Dermis blood vessel endothelial cell (primary cell): ENCODE measurements around the gene SERPINE2. TPM values are rescaled to one million over a fixed set of nuclear protein-coding genes. Genes with fewer than 3 reads are reported as not detected.

Experiments
- DNase-seq: peaks from one replicate; pipeline ENCODE4 v3.0.0; 2010
- total RNA-seq: library from RNA; depleted of rRNA; stranded (reverse); fragments of >200 nt; gene quantifications from 2 replicates; pipeline ENCODE4 v1.2.3, GENCODE V29; 2014

The SERPINE2 gene
- total RNA-seq, 1 donor from 2014 or later: 5.1 TPM

DNA sequence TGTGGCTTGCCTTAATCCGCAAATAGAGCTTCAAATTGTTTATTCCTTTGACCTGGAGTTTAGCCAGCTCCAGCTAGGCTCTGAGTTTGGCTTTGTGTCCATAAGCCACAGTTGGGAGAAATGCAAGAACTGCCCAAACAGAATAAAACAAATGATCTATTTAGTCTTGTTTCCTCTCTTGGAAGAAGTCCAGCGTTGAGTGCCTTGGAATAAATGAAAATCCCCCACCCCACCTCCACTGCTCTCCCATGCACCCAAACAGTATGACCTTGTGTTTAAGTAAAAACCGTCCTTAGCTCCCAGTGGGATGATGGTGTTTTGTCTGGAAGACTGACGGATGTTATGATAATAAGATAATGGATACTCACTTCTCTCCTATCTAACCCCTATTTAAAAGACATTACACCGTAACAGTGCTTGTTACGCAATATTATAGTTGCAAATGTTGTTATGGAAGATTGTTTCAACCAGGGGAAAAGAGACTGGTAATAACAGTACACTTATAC, 3.2 kb upstream of the SERPINE2 start:
- no peak for DNase-seq

DNA sequence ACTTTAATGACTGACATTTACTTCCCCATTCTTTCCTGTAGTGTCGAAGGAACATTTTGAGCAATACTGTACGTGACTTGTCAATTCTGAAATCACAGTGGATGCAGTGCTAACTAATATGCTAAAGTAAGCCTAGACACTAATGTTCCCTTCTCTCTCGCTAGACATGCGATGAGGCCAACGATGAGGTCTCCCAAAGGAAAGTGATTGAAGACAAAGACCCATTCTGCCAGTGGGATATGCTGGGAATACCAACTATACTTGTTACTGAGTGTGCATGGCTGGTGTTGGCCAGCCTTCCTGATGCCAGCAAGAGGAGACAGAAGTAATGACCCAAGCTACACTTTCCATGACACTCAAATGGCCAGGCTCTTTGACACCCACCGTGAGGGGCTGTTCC, 2.5 kb upstream of the SERPINE2 start:
- no peak for DNase-seq

GRCh38 chr2:224040753-224041152, 1.7 kb upstream of the SERPINE2 start:
- no peak for DNase-seq

DNA sequence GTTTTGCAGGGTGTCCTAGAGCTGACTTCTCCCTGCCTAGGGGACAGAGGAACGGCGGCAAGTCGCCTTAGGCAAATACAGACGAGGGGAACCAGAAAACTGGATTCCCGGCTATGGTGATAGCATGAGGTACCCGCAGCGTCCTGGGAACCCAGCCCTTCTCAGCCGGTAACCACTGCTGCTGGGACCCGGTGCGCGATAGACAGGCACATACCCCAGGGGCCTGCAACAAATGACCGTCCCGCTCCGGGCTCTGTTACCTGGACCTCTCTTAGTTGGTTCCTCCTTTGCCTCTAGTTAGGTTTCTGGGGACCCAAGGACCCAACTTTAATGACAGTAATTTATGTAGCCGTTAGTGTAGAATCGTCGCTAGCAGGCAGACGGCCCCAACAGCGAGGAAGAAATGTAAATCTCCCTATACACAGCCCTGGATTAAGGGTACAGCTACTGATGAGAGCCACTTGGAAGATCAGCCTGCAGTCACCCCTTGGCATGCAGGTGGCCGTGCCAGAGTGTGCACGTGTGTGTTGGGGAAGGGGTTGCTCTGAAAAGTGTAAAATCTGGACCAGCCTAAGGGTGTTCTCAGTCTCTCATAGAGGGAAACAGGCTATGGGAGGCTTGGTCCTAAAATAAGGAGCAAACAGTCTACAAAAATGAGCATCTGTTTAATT, 819 bp upstream of the SERPINE2 start:
- DNase-seq: no peak

DNA sequence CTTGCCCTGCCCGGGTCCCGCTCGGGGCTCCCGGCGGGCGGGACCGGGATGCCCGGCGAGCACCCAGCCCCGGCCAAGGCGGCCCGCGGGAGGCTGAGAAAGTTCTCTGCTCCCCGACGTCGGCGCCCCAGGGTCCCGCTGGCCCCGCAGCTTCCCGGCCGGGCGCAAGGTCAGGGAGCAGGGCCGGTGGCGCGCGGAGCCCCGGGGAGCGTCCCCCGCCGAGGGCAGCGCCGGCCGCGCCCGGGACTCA, 331 bp downstream of the SERPINE2 start:
- DNase-seq: no peak

- DNase-seq: peak; percentile 47
Observed at GRCh38 chr2:224038049-224038829, 847 bp downstream of the SERPINE2 start.

GRCh38 chr2:224036731-224037361, 2.2 kb downstream of the SERPINE2 start:
- DNase-seq: no peak

- DNase-seq: no peak
Observed at GRCh38 chr2:224034017-224034416, 5.1 kb downstream of the SERPINE2 start.

DNA sequence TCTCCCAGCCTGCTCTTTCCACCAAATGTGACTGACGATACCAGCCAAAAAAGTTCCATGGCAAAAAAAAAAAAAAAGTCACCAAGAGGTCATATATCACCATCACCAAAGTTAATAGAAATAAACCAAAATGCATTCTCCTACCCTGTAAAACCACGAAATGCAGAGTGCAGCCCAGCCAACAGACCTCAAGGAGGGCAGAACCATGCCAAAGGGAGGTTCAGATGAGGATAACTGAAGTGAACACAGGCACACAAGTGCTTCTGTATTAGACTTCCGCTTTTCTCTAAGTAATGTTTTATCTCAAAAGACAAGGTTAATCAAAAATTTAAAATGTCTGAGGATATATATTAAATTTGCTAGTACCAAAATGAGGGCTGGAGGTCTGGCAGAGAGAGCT, 5.5 kb downstream of the SERPINE2 start:
- no peak for DNase-seq

- DNase-seq: no peak
Observed at GRCh38 chr2:224032283-224032682, 6.8 kb downstream of the SERPINE2 start.

- DNase-seq: no peak
Observed at GRCh38 chr2:224031358-224031970, 7.6 kb downstream of the SERPINE2 start.

GRCh38 chr2:224030786-224031185, 8.3 kb downstream of the SERPINE2 start:
- DNase-seq: no peak

DNA sequence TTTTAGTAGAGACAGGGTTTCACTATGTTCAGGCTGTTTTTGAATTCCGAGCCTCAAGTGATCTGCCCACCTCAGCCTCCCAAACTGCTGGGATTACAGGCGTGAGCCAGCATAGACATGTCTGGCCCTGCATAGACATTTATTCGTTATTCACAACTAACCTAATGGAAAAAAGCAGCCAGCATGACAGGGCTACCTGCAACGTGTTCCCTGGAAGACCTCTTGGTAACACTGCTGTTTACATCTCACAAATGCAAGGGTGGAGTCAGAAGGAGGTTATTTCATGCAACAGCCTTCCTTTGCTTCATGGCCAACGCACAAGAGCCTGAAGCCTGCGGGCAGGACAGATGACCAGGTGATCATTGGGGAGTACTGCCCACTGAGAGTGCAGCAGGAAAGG, 9.2 kb downstream of the SERPINE2 start:
- DNase-seq: no peak

DNA sequence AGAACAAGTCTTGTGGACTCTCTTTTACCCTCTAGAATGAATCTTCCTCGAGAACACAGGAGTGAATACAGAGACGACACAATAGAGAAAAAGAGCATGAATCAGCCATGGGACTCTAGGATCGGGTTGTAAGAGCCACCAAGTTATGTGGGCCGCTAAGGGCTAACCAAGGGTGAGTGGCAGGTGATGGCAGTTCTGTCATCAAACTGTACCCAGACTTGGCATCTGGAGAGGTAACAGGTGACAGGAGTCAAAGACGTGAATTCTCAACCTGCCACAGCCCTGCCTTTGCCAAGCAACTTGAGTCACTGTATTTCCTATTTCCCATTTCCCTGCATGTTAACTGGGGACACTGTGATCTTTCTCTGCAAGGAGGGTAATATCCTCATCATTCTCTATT, 11.2 kb downstream of the SERPINE2 start:
- DNase-seq: no peak

DNA sequence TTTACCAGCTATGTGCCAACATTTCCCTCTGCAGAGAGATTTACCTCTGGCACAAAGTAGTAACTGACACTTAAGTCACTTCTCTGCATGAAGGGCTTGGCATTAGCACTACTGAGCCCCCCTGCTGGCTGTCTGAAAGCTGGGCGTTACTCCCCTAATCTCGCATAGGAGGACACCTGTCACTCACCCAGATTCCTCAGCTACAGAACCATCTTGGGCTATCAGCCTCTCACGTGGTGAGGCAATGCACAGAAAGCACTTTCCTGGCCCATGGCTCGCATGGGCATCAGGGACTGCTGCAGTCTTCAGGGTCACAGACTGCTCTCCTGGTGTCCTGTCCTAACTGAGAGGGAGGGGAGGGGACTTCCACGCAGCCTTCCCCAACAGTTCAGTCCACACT, 12.0 kb downstream of the SERPINE2 start:
- no peak for DNase-seq

- peak; percentile 51 for DNase-seq
Observed at GRCh38 chr2:224025874-224026273, 13.2 kb downstream of the SERPINE2 start.

DNA sequence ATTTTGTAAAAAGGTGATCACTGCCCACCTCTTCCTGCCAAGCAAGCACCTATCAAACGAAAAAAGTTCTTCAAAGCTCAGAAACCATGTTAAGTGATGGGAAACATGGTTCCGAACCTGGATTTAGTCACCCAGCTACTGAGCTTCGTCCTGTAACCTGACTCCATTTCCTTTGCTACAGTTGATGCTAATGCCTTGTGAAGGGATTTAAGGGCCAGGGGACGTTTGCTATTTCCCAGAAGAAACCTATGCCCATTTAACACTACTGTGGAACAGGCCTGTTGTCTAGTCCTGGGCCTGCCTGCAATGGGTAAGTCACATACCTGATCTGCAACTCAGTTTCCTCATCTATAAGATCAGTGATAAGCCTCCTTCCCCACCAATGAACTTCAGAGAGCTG, 14.8 kb downstream of the SERPINE2 start:
- DNase-seq: no peak

- DNase-seq: no peak
Observed at GRCh38 chr2:224023188-224023587, 15.9 kb downstream of the SERPINE2 start.

- no peak for DNase-seq
Observed at GRCh38 chr2:224022486-224022885, 16.6 kb downstream of the SERPINE2 start.

DNA sequence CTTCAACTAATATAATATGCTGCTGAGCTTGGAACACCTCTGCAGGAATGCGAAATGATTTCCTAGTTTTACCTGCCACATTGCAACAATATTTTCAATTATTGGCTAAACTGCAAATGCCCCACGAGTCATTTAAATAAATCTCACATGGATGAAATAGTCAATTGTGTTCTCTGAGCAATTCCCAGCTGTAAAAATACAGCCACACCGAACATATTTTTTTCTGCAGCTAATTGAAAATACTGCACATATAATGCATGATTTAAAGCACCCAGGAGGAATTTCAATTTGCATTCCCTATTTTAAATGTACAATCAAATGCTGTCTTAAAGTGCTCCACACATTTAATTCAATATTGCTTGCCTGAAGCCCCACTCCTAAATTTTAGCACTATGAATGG, 18.6 kb downstream of the SERPINE2 start:
- no peak for DNase-seq

GRCh38 chr2:224017957-224018356, 21.1 kb downstream of the SERPINE2 start:
- peak; percentile 20 for DNase-seq

GRCh38 chr2:224016963-224017362, 22.1 kb downstream of the SERPINE2 start:
- DNase-seq: no peak

GRCh38 chr2:224014336-224014735, 24.8 kb downstream of the SERPINE2 start:
- DNase-seq: no peak

- no peak for DNase-seq
Observed at GRCh38 chr2:224011837-224012236, 27.2 kb downstream of the SERPINE2 start.
